ENCODE measurements around the gene CLSTN3.

The CLSTN3 gene

GRCh38 chr12:7162691-7163114, 32.5 kb downstream of the CLSTN3 start:
- no peaks in the 10 kb centered on the region for H3K27me3 ChIP-seq (ENCODE audit: insufficient read depth, low read depth)
- no peak overlapping the region for H3K9ac ChIP-seq
- H3K36me3 ChIP-seq (ENCODE audit: insufficient read depth): no peaks in the 10 kb centered on the region
- no peaks in the 10 kb centered on the region for H4K20me1 ChIP-seq (ENCODE audit: insufficient read depth)
- no peak overlapping the region for H3K4me3 ChIP-seq (IDR thresholded peaks at IDR 0.05; ENCODE audit: insufficient read depth, low read depth, low read length)
- TF ChIP-seq CTCF (conservative IDR thresholded peaks at IDR 0.05; ENCODE audit: low read depth, low read length): no peak
- H3K4me2 ChIP-seq: no peak overlapping the region
- no peaks in the 10 kb centered on the region for H3K4me1 ChIP-seq (ENCODE audit: low read depth, poor library complexity, severe bottlenecking)
- H3K27ac ChIP-seq: no peak overlapping the region
- no peak overlapping the region for H2AFZ ChIP-seq (ENCODE audit: low read depth)
- H3K79me2 ChIP-seq (ENCODE audit: insufficient read depth, low read depth): no peaks in the 10 kb centered on the region

- H3K4me1 ChIP-seq (ENCODE audit: low read depth, poor library complexity, severe bottlenecking): no peaks in the 10 kb centered on the region
- no peak for TF ChIP-seq CTCF (conservative IDR thresholded peaks at IDR 0.05; ENCODE audit: low read depth, low read length)
- H3K4me2 ChIP-seq: no peak overlapping the region
- no peaks in the 10 kb centered on the region for H3K79me2 ChIP-seq (ENCODE audit: insufficient read depth, low read depth)
- H2AFZ ChIP-seq (ENCODE audit: low read depth): no peak overlapping the region
- H3K9ac ChIP-seq: no peak overlapping the region
- no peaks in the 10 kb centered on the region for H4K20me1 ChIP-seq (ENCODE audit: insufficient read depth)
- no peak overlapping the region for H3K27ac ChIP-seq
- H3K4me3 ChIP-seq (IDR thresholded peaks at IDR 0.05; ENCODE audit: insufficient read depth, low read depth, low read length): no peak overlapping the region
- no peaks in the 10 kb centered on the region for H3K27me3 ChIP-seq (ENCODE audit: insufficient read depth, low read depth)
- H3K36me3 ChIP-seq (ENCODE audit: insufficient read depth): no peaks in the 10 kb centered on the region
Observed at GRCh38 chr12:7169951-7170350, 39.8 kb downstream of the CLSTN3 start.

- Histone ChIP-seq H4K20me1 (ENCODE audit: insufficient read depth) (no peaks in the 10 kb centered on the region), H2AFZ (ENCODE audit: low read depth) (no peak overlapping the region), H3K4me1 (ENCODE audit: low read depth, poor library complexity, severe bottlenecking) (no peaks in the 10 kb centered on the region), H3K27ac (no peak overlapping the region), H3K27me3 (ENCODE audit: insufficient read depth, low read depth) (no peaks in the 10 kb centered on the region), H3K4me2 (no peak overlapping the region), H3K36me3 (ENCODE audit: insufficient read depth) (no peaks in the 10 kb centered on the region), H3K79me2 (ENCODE audit: insufficient read depth, low read depth) (no peaks in the 10 kb centered on the region), H3K9ac (no peak overlapping the region), H3K4me3 (IDR thresholded peaks at IDR 0.05; ENCODE audit: insufficient read depth, low read depth, low read length) (no peak overlapping the region)
- TF ChIP-seq CTCF (conservative IDR thresholded peaks at IDR 0.05; ENCODE audit: low read depth, low read length): no peak
Observed at GRCh38 chr12:7171854-7172253, 41.7 kb downstream of the CLSTN3 start.

GRCh38 chr12:7175493-7175892, 45.3 kb downstream of the CLSTN3 start:
- H3K36me3 ChIP-seq (ENCODE audit: insufficient read depth): no peaks in the 10 kb centered on the region
- TF ChIP-seq CTCF (conservative IDR thresholded peaks at IDR 0.05; ENCODE audit: low read depth, low read length): no peak
- no peak overlapping the region for H3K9ac ChIP-seq
- no peaks in the 10 kb centered on the region for H4K20me1 ChIP-seq (ENCODE audit: insufficient read depth)
- H3K4me3 ChIP-seq (IDR thresholded peaks at IDR 0.05; ENCODE audit: insufficient read depth, low read depth, low read length): no peak overlapping the region
- H3K27me3 ChIP-seq (ENCODE audit: insufficient read depth, low read depth): no peaks in the 10 kb centered on the region
- no peak overlapping the region for H3K4me2 ChIP-seq
- no peak overlapping the region for H3K27ac ChIP-seq
- no peak overlapping the region for H2AFZ ChIP-seq (ENCODE audit: low read depth)
- no peaks in the 10 kb centered on the region for H3K4me1 ChIP-seq (ENCODE audit: low read depth, poor library complexity, severe bottlenecking)
- H3K79me2 ChIP-seq (ENCODE audit: insufficient read depth, low read depth): no peaks in the 10 kb centered on the region

All from KMS-11 (cell line).